ENCODE results near the gene HNRNPC.

- TF ChIP-seq CTCF (conservative IDR thresholded peaks at IDR 0.05 in 1 of 2, IDR thresholded peaks at IDR 0.05 in 1 of 2; ENCODE audit: low read depth in 1 of 2, low read length in 2 of 2) (no peak), EZH2 (IDR thresholded peaks at IDR 0.05; ENCODE audit: low read length, missing control alignments) (no peak)
Measured at GRCh38 chr14:21160061-21160610, 109.1 kb downstream of the HNRNPC start.

Data from fibroblast of lung (primary cell).